ENCODE data around the gene WNT9B. TPM values are rescaled to one million over a fixed set of nuclear protein-coding genes. Genes with fewer than 3 reads are reported as not detected.

Gene WNT9B
- total and polyA plus RNA-seq, 2 of the 13 experiments (the other 11 are each of a cell fraction or from before 2014, with no cell fraction given) = not detected

- TF ChIP-seq GRHL1 (CRISPR knock-in tag; conservative IDR thresholded peaks at IDR 0.05) (no peak), DR1 (CRISPR knock-in tag; IDR thresholded peaks at IDR 0.05) (no peak), BORCS8-MEF2B (CRISPR knock-in tag; IDR thresholded peaks at IDR 0.05) (peak; percentile 77), NFRKB (IDR thresholded peaks at IDR 0.05) (no peak), MED13 (CRISPR knock-in tag; IDR thresholded peaks at IDR 0.05) (no peak), CHCHD3 (CRISPR knock-in tag; IDR thresholded peaks at IDR 0.05) (no peak), ELF3 (CRISPR knock-in tag; IDR thresholded peaks at IDR 0.05) (no peak), SMAD9 (CRISPR knock-in tag; IDR thresholded peaks at IDR 0.05) (no peak), ZNF446 (CRISPR knock-in tag; IDR thresholded peaks at IDR 0.05) (no peak), TOE1 (CRISPR knock-in tag; IDR thresholded peaks at IDR 0.05) (no peak), SALL2 (CRISPR knock-in tag; IDR thresholded peaks at IDR 0.05) (peak; percentile 34; the same call in 1 of the 2 replicates), ARID5B (CRISPR knock-in tag; IDR thresholded peaks at IDR 0.05) (peak; percentile 6; the same call in 1 of the 2 replicates), MAFK (conservative IDR thresholded peaks at IDR 0.05 in 1 of 2, IDR thresholded peaks at IDR 0.05 in 1 of 2; ENCODE audit: low read length in 2 of 2) (no peak), ZNF138 (CRISPR knock-in tag; IDR thresholded peaks at IDR 0.05; ENCODE audit: low read depth) (no peak), ZNF30 (CRISPR knock-in tag; IDR thresholded peaks at IDR 0.05) (no peak), MAF1 (CRISPR knock-in tag; IDR thresholded peaks at IDR 0.05; ENCODE audit: borderline replicate concordance) (no peak), MEF2D (CRISPR knock-in tag; IDR thresholded peaks at IDR 0.05) (no peak; the same call in 1 of the 2 replicates), BHLHE40 (IDR thresholded peaks at IDR 0.05; ENCODE audit: low read length) (no peak), GABPA (IDR thresholded peaks at IDR 0.05; ENCODE audit: low read depth, low read length) (no peak), GABPA (CRISPR knock-in tag; IDR thresholded peaks at IDR 0.05; ENCODE audit: low read depth) (no peak), ZNF879 (CRISPR knock-in tag; IDR thresholded peaks at IDR 0.05) (no peak), RARG (CRISPR knock-in tag; IDR thresholded peaks at IDR 0.05; ENCODE audit: low read depth) (no peak)
- TF ChIP-seq, protein P1, sequence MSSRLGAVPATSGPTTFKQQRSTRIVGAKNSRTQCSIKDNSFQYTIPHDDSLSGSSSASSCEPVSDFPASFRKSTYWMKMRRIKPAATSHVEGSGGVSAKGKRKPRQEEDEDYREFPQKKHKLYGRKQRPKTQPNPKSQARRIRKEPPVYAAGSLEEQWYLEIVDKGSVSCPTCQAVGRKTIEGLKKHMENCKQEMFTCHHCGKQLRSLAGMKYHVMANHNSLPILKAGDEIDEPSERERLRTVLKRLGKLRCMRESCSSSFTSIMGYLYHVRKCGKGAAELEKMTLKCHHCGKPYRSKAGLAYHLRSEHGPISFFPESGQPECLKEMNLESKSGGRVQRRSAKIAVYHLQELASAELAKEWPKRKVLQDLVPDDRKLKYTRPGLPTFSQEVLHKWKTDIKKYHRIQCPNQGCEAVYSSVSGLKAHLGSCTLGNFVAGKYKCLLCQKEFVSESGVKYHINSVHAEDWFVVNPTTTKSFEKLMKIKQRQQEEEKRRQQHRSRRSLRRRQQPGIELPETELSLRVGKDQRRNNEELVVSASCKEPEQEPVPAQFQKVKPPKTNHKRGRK (CRISPR knock-in tag; IDR thresholded peaks at IDR 0.05) = no peak
- TF ChIP-seq, protein P2, sequence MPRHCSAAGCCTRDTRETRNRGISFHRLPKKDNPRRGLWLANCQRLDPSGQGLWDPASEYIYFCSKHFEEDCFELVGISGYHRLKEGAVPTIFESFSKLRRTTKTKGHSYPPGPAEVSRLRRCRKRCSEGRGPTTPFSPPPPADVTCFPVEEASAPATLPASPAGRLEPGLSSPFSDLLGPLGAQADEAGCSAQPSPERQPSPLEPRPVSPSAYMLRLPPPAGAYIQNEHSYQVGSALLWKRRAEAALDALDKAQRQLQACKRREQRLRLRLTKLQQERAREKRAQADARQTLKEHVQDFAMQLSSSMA (CRISPR knock-in tag; IDR thresholded peaks at IDR 0.05) = no peak
Measured at GRCh38 chr17:46818929-46819859, 32.2 kb upstream of the WNT9B start (continued).
